Measurements from ENCODE around the gene SLC38A3.

Gene SLC38A3
- long read RNA-seq: 0 reads

DNA sequence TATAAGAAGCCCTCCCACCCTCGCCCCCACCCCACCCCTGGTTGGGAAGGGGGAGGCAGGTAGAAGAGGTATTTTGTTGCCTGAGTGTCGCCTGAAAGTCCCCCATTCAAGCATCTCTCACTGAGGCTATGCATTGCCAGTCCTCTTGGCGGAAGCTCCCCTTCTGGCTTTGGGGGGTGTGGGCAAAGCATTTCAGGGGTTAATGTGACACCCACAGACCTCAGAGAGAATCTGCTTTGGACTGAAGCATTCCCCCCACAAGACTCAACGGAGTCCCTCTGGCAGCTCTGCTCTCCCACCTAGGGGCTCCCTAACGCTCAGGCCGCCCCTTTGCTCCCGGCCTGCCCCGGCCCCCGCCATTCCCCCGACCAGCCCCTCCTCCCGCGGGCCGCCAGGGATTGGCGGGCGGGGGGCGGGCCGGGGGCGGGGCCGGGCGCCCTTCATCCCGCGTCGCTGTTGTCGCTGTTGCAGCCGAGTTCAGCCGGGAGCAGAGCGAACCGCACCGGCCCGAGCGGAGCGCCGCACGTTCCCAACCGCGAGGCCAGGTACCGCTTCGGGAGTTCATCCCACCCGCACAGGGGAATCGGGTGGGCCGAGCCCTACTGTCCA is at the start of gene SLC38A3:
Gene SLC38A3, plus strand, starts transcription at position 468 of the 609 bp plus-strand sequence. CDS start 8,929 bp downstream, outside the sequence.
- Histone ChIP-seq H3K4me3 (replicated peaks; ENCODE audit: insufficient read depth, low read length) (no peak within 1 kb of the TSS), H3K27me3 (ENCODE audit: insufficient read depth, poor library complexity, severe bottlenecking) (peaks cover 49% of the 10 kb centered on the region), H3K27ac (replicated peaks) (no peak within 1 kb of the TSS)
- DNase-seq (ENCODE audit: low read depth in 1 of 2, low spot score in 1 of 2): no peak
- no peak for TF ChIP-seq POLR2AphosphoS5 (IDR thresholded peaks at IDR 0.05; ENCODE audit: low read depth)

DNA sequence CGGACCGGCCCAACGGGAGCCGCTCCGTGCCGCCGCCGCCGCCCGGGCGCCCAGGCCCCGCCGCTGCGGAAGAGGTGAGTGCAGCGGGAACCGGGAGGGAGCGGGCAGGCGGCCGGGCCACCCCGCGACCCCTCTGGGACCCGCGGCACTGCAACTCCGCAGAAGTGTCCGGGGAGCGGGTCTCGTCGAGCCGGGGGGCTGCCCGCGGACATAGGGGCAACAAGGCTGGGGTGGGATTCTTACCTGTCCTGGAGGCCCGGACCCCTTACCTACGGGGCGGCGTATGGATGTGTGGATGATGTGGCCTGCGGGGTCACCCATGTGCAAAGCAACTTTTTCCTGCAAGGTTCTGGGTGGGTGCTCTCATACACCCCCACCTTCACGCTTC is 49.6 kb upstream of the SLC38A3 start:
- H3K27ac ChIP-seq (replicated peaks): no peak overlapping the region
- DNase-seq (ENCODE audit: low read depth in 1 of 2, low spot score in 1 of 2): no peak
- TF ChIP-seq, protein P1, sequence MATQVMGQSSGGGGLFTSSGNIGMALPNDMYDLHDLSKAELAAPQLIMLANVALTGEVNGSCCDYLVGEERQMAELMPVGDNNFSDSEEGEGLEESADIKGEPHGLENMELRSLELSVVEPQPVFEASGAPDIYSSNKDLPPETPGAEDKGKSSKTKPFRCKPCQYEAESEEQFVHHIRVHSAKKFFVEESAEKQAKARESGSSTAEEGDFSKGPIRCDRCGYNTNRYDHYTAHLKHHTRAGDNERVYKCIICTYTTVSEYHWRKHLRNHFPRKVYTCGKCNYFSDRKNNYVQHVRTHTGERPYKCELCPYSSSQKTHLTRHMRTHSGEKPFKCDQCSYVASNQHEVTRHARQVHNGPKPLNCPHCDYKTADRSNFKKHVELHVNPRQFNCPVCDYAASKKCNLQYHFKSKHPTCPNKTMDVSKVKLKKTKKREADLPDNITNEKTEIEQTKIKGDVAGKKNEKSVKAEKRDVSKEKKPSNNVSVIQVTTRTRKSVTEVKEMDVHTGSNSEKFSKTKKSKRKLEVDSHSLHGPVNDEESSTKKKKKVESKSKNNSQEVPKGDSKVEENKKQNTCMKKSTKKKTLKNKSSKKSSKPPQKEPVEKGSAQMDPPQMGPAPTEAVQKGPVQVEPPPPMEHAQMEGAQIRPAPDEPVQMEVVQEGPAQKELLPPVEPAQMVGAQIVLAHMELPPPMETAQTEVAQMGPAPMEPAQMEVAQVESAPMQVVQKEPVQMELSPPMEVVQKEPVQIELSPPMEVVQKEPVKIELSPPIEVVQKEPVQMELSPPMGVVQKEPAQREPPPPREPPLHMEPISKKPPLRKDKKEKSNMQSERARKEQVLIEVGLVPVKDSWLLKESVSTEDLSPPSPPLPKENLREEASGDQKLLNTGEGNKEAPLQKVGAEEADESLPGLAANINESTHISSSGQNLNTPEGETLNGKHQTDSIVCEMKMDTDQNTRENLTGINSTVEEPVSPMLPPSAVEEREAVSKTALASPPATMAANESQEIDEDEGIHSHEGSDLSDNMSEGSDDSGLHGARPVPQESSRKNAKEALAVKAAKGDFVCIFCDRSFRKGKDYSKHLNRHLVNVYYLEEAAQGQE (IDR thresholded peaks at IDR 0.05; ENCODE audit: insufficient replicate concordance, low read depth): no peak
- TF ChIP-seq GABPA (IDR thresholded peaks at IDR 0.05; ENCODE audit: low read depth) (no peak), POLR2AphosphoS5 (IDR thresholded peaks at IDR 0.05; ENCODE audit: low read depth) (no peak), SPI1 (IDR thresholded peaks at IDR 0.05; ENCODE audit: borderline replicate concordance, low read depth) (no peak)
- TF ChIP-seq, protein P2, sequence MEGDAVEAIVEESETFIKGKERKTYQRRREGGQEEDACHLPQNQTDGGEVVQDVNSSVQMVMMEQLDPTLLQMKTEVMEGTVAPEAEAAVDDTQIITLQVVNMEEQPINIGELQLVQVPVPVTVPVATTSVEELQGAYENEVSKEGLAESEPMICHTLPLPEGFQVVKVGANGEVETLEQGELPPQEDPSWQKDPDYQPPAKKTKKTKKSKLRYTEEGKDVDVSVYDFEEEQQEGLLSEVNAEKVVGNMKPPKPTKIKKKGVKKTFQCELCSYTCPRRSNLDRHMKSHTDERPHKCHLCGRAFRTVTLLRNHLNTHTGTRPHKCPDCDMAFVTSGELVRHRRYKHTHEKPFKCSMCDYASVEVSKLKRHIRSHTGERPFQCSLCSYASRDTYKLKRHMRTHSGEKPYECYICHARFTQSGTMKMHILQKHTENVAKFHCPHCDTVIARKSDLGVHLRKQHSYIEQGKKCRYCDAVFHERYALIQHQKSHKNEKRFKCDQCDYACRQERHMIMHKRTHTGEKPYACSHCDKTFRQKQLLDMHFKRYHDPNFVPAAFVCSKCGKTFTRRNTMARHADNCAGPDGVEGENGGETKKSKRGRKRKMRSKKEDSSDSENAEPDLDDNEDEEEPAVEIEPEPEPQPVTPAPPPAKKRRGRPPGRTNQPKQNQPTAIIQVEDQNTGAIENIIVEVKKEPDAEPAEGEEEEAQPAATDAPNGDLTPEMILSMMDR (IDR thresholded peaks at IDR 0.05; ENCODE audit: insufficient read depth, low read length): no peak
- no peak overlapping the region for H3K4me3 ChIP-seq (replicated peaks; ENCODE audit: insufficient read depth, low read length)
- peaks cover 37% of the 10 kb centered on the region for H3K27me3 ChIP-seq (ENCODE audit: insufficient read depth, poor library complexity, severe bottlenecking)

DNA sequence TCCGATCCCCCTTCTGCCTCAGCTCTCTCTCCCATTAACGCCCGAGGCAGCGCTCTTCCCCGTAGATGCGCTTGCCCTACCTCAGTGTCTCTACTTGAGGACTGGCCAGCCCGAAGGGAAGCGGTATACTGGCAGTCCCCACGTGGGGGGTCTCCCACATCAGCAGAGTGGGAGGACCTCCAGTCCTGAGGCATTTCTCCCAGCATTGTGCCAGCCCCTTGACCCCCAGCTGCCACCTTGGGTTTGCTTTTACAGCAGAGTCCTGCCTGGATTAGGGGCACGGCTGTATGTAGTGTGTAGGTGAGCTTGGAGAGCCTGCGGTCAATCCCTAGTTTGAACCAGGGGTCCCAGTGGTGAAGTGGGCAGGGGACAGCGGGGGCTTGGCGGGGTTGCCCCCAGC is 49.2 kb upstream of the SLC38A3 start:
- H3K27me3 ChIP-seq (ENCODE audit: insufficient read depth, poor library complexity, severe bottlenecking): peaks cover 37% of the 10 kb centered on the region
- no peak overlapping the region for H3K27ac ChIP-seq (replicated peaks)
- no peak for DNase-seq (ENCODE audit: low read depth in 1 of 2, low spot score in 1 of 2)
- H3K4me3 ChIP-seq (replicated peaks; ENCODE audit: insufficient read depth, low read length): no peak overlapping the region
- TF ChIP-seq, protein P1 (IDR thresholded peaks at IDR 0.05; ENCODE audit: insufficient replicate concordance, low read depth): no peak
- TF ChIP-seq POLR2AphosphoS5 (IDR thresholded peaks at IDR 0.05; ENCODE audit: low read depth) (no peak), SPI1 (IDR thresholded peaks at IDR 0.05; ENCODE audit: borderline replicate concordance, low read depth) (no peak), GABPA (IDR thresholded peaks at IDR 0.05; ENCODE audit: low read depth) (no peak)
- TF ChIP-seq, protein P2 (IDR thresholded peaks at IDR 0.05; ENCODE audit: insufficient read depth, low read length): no peak

DNA sequence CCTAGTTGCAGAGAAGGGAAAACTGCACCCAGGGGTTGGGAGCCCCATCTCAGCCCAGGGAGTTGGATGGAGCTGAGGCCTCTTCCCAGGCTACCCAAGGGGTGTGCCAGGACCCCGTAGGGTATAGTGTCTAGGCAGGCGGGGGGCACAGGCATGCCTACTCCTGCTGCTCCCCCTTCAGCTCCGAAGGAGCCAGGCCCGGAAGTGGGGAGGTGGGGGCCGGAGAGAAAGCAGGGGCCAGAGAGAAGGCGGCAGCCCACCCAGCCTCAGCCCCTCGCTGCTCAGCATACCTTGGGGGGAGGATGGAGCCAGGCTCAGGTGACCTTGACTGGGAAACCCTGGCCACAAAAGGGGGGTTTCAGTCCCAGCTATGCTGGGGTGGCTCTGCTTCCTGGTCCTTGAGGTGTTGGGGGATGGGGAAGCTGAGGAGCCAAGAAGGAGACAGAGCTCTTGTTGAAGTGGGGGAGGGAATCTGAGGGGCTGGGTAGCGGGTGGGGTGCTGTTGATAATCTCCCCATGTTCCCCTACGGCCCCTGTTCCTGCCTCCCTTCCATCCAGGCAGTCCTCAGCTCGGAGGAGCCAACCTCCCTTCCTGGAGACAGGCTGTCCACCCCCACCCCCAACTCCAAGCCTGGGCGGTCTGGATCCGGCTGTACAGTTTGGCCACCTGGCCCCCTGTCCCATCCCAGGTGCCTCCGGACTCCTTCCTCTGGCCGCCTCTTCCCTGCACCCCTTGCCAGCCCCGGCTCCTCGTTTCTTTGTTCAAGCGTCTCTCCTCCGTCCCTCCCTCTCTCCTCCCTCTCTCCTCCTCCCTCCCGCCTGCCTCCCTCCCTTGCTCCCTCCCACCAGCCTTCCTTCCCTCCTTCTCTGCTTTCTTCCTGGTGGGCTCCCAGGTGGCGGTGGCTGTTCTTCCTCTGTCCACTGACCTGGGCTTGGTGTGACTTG is 48.2 kb upstream of the SLC38A3 start:
- Histone ChIP-seq H3K27ac (replicated peaks) (no peak overlapping the region), H3K4me3 (replicated peaks; ENCODE audit: insufficient read depth, low read length) (no peak overlapping the region)
- DNase-seq (ENCODE audit: low read depth in 1 of 2, low spot score in 1 of 2): no peak

More for the DNA sequence above, 48.2 kb upstream of the SLC38A3 start:
- TF ChIP-seq, protein P1 (IDR thresholded peaks at IDR 0.05; ENCODE audit: insufficient replicate concordance, low read depth): no peak
- TF ChIP-seq GABPA (IDR thresholded peaks at IDR 0.05; ENCODE audit: low read depth): no peak
- TF ChIP-seq, protein P2 (IDR thresholded peaks at IDR 0.05; ENCODE audit: insufficient read depth, low read length): no peak
- no peak for TF ChIP-seq POLR2AphosphoS5 (IDR thresholded peaks at IDR 0.05; ENCODE audit: low read depth)
- H3K27me3 ChIP-seq (ENCODE audit: insufficient read depth, poor library complexity, severe bottlenecking): peaks cover 37% of the 10 kb centered on the region

Measured in HL-60 (cell line).